IMR-90 (cell line): ENCODE data around the gene ADCY2. TPM values are rescaled to one million over a fixed set of nuclear protein-coding genes. Genes with fewer than 3 reads are reported as not detected.

Source experiments
- ATAC-seq: fragments of 200-7000 bp; cut with Tn5 transposase; 2 replicates; pipeline ENCODE4 v1.9.1; 2020; ENCODE audit warnings: low read depth, mild to moderate bottlenecking, moderate library complexity
- BruUV-seq: library from RNA; stranded (reverse); fragments of 400-500 nt; replicated peaks from 2 replicates; lab custom pipeline; 2021; lab: Mats Ljungman, UMichigan
- CTCF ChIA-PET: fragments of 300-600 bp; formaldehyde crosslinking; extraction: SDS; loops from one replicate; lab custom pipeline; 2021; ENCODE audit warnings: antibody characterized with exemption; lab: Yijun Ruan, JAX
- POLR2A ChIA-PET: fragments of 300-600 bp; sonication (Branson Sonifier 250); formaldehyde crosslinking; loops from one replicate; lab custom pipeline; 2022; ENCODE audit warnings: antibody characterized with exemption; ENCODE audit not compliant: unreplicated experiment; lab: Charles Lee
- DNase-seq: peaks from one replicate; pipeline ENCODE4 v3.0.0; 2013
- H2AFZ ChIP-seq: replicated peaks from 2 replicates; pipeline ENCODE3; 2013; ENCODE audit warnings: low read length, mild to moderate bottlenecking; ENCODE audit not compliant: poor library complexity
- H2AK5ac ChIP-seq: 2 replicates; pipeline ENCODE4 v1.6.1; 2013; ENCODE audit warnings: low read depth, low read length, inconsistent platforms
- H2AK9ac ChIP-seq: replicated peaks from 2 replicates; pipeline ENCODE3; 2013; ENCODE audit warnings: mild to moderate bottlenecking, low read depth, low read length, moderate library complexity; ENCODE audit not compliant: poor library complexity
- H2BK120ac ChIP-seq: 2 replicates; pipeline ENCODE4 v1.6.1; 2013; ENCODE audit warnings: low read depth, low read length, inconsistent platforms
- H2BK15ac ChIP-seq: 3 replicates; pipeline ENCODE4 v1.6.1; 2013; ENCODE audit warnings: low read depth, low read length, inconsistent platforms
- H2BK20ac ChIP-seq: 2 replicates; pipeline ENCODE4 v1.6.1; 2013; ENCODE audit warnings: low read depth, mild to moderate bottlenecking, inconsistent platforms, low read length, moderate library complexity
- H2BK5ac ChIP-seq: 2 replicates; pipeline ENCODE4 v1.6.1; 2013; ENCODE audit warnings: mild to moderate bottlenecking, low read depth, low read length, inconsistent platforms; ENCODE audit not compliant: poor library complexity, severe bottlenecking
- H3K14ac ChIP-seq: replicated peaks from 2 replicates; pipeline ENCODE4 v1.6.1; 2013; ENCODE audit warnings: low read depth, low read length, inconsistent platforms
- H3K18ac ChIP-seq: 2 replicates; pipeline ENCODE4 v1.6.1; 2013; ENCODE audit warnings: low read depth, low read length, control low read depth
- H3K23ac ChIP-seq: 2 replicates; pipeline ENCODE4 v1.6.1; 2013; ENCODE audit warnings: low read depth, low read length, inconsistent platforms
- H3K27ac ChIP-seq: 2 replicates; pipeline ENCODE4 v1.5.1; 2013; ENCODE audit warnings: mild to moderate bottlenecking, control low read depth, low read length; ENCODE audit not compliant: insufficient read depth
- H3K27me3 ChIP-seq: 2 replicates; pipeline ENCODE4 v1.6.1; 2013; ENCODE audit warnings: low read length; ENCODE audit not compliant: control insufficient read depth, insufficient read depth
- H3K36me3 ChIP-seq: 2 replicates; pipeline ENCODE4 v1.6.1; 2013; ENCODE audit warnings: low read length, mixed read lengths; ENCODE audit not compliant: control insufficient read depth, insufficient read depth
- H3K4ac ChIP-seq: 2 replicates; pipeline ENCODE4 v1.6.1; 2013; ENCODE audit warnings: low read depth, low read length, inconsistent platforms
- H3K4me1 ChIP-seq: 2 replicates; pipeline ENCODE4 v1.6.1; 2013; ENCODE audit warnings: low read length, mixed read lengths; ENCODE audit not compliant: control insufficient read depth, insufficient read depth
- H3K4me2 ChIP-seq: 2 replicates; pipeline ENCODE4 v1.6.1; 2013; ENCODE audit warnings: low read depth, mild to moderate bottlenecking, control low read depth, low read length, moderate library complexity
- H3K4me3 ChIP-seq: 2 replicates; pipeline ENCODE4 v1.5.1; 2013; ENCODE audit warnings: low read depth, mild to moderate bottlenecking, control low read depth, low read length, moderate library complexity; ENCODE audit not compliant: insufficient read depth
- H3K56ac ChIP-seq: 2 replicates; pipeline ENCODE4 v1.6.1; 2013; ENCODE audit warnings: low read length, inconsistent platforms; ENCODE audit not compliant: insufficient read depth; ENCODE audit errors: extremely low read depth
- H3K79me1 ChIP-seq, 2 experiments: 2 replicates each; pipeline ENCODE4 v1.6.1; 2013; ENCODE audit warnings: low read length in 2 of 2, inconsistent platforms in 1 of 2, low read depth in 1 of 2
- H3K9ac ChIP-seq: 2 replicates; pipeline ENCODE4 v1.6.1; 2013; ENCODE audit warnings: low read depth, low read length, control low read depth
- H3K9me1 ChIP-seq: 2 replicates; pipeline ENCODE4 v1.6.1; 2013; ENCODE audit warnings: low read length, inconsistent platforms; ENCODE audit not compliant: insufficient read depth
- H3K9me3 ChIP-seq: 2 replicates; pipeline ENCODE4 v1.6.1; 2013; ENCODE audit warnings: low read length; ENCODE audit not compliant: control insufficient read depth, insufficient read depth
- H4K20me1 ChIP-seq: 2 replicates; pipeline ENCODE4 v1.6.1; 2013; ENCODE audit warnings: low read length, inconsistent platforms; ENCODE audit not compliant: insufficient read depth
- H4K5ac ChIP-seq: 2 replicates; pipeline ENCODE4 v1.6.1; 2013; ENCODE audit warnings: mild to moderate bottlenecking, low read depth, low read length, control low read depth
- H4K8ac ChIP-seq, 2 experiments: 2 replicates each; pipeline ENCODE4 v1.6.1; 2013; ENCODE audit warnings: low read depth in 2 of 2, low read length in 2 of 2, control low read depth in 1 of 2, inconsistent platforms in 1 of 2
- H4K91ac ChIP-seq: 2 replicates; pipeline ENCODE4 v1.6.1; 2013; ENCODE audit warnings: low read depth, low read length, inconsistent platforms; ENCODE audit not compliant: insufficient read depth
- BHLHE40 ChIP-seq: fragments of 150-350 bp; IDR thresholded peaks from 2 replicates; pipeline ENCODE4 v1.6.1; 2016; ENCODE audit warnings: mild to moderate bottlenecking, low read depth, low read length
- CEBPB ChIP-seq: IDR thresholded peaks from 2 replicates; pipeline ENCODE4 v1.6.1; 2012; ENCODE audit warnings: low read depth, low read length, improper control_type of control experiment
- CHD1 ChIP-seq: IDR thresholded peaks from 2 replicates; pipeline ENCODE4 v1.6.1; 2012; ENCODE audit warnings: low read depth, low read length, improper control_type of control experiment
- FOS ChIP-seq: fragments of 150-350 bp; IDR thresholded peaks from 2 replicates; pipeline ENCODE4 v1.6.1; 2016; ENCODE audit warnings: low read depth, low read length
- MAFK ChIP-seq: IDR thresholded peaks from 2 replicates; pipeline ENCODE4 v1.6.1; 2012; ENCODE audit warnings: low read depth, low read length, improper control_type of control experiment
- NFE2L2 ChIP-seq: fragments of 150-350 bp; IDR thresholded peaks from 2 replicates; pipeline ENCODE4 v1.6.1; 2016; ENCODE audit warnings: low read depth, mild to moderate bottlenecking, low read length
- POLR2A ChIP-seq: IDR thresholded peaks from 2 replicates; pipeline ENCODE4 v1.6.1; 2012; ENCODE audit warnings: mild to moderate bottlenecking, low read depth, low read length
- RAD21 ChIP-seq: IDR thresholded peaks from 2 replicates; pipeline ENCODE4 v1.6.1; 2012; ENCODE audit warnings: low read length, improper control_type of control experiment
- RCOR1 ChIP-seq: IDR thresholded peaks from 2 replicates; pipeline ENCODE4 v1.6.1; 2012; ENCODE audit warnings: mild to moderate bottlenecking, low read length, improper control_type of control experiment; ENCODE audit not compliant: insufficient replicate concordance
- RFX5 ChIP-seq: IDR thresholded peaks from 2 replicates; pipeline ENCODE4 v1.8.0; 2012; ENCODE audit warnings: low read depth, mild to moderate bottlenecking, low read length, moderate library complexity
- SMC3 ChIP-seq: fragments of 150-350 bp; IDR thresholded peaks from 2 replicates; pipeline ENCODE4 v1.6.1; 2016; ENCODE audit warnings: low read depth, mild to moderate bottlenecking, antibody characterized with exemption, low read length, moderate library complexity
- WGBS, 2 experiments: methylation state at CpG; one replicate each; pipeline versions ENCODE4 v1.1.5 to v1.1.7; 2013; ENCODE audit warnings: missing lambda C conversion rate in 2 of 2; ENCODE audit not compliant: insufficient read length in 1 of 2; ENCODE audit errors: extremely low coverage in 2 of 2; 5-methylcytosine and 5-hydroxymethylcytosine counted together
- dilution Hi-C: fragments of 300-500 bp; cut with HindIII; formaldehyde crosslinking; loops from one replicate; pipeline ENCODE4 v1.14.3; 2018; ENCODE audit warnings: low sequenced_read_pairs; ENCODE audit not compliant: unreplicated experiment
- in situ Hi-C: fragments of 300-500 bp; cut with MboI; formaldehyde crosslinking; loops from 3 replicates; pipeline ENCODE4 v1.14.3; 2019; ENCODE audit warnings: low sequenced_read_pairs, inconsistent platforms, mixed read lengths
- intact Hi-C: fragments of 100-400 bp; cut with micrococcal nuclease; formaldehyde crosslinking; loops from 2 replicates; pipeline ENCODE4 v1.10.0; 2022
- polyA plus RNA-seq, 3 experiments: library from polyadenylated mRNA; depleted of rRNA; stranded (reverse); fragments of >200 nt; gene quantifications; 2 replicates each; pipeline ENCODE4 v1.2.3, GENCODE V29; 2012; ENCODE audit warnings: low replicate concordance in 1 of 3
- total RNA-seq: library from RNA; depleted of rRNA; stranded (reverse); fragments of >200 nt; gene quantifications from 2 replicates; pipeline ENCODE4 v1.2.3, GENCODE V29; 2012
- TF ChIP-seq, protein P1 (sequence below): conservative IDR thresholded peaks from 2 replicates; pipeline ENCODE4 v1.5.1; 2012; ENCODE audit warnings: mild to moderate bottlenecking, low read depth, low read length, improper control_type of control experiment
- TF ChIP-seq, protein P2 (sequence below): fragments of 150-350 bp; IDR thresholded peaks from 2 replicates; pipeline ENCODE4 v1.6.1; 2016; ENCODE audit warnings: low read depth, mild to moderate bottlenecking, low read length, moderate library complexity, borderline replicate concordance
- TF ChIP-seq, protein P3 (sequence below): fragments of 150-350 bp; IDR thresholded peaks from 2 replicates; pipeline ENCODE4 v1.6.1; 2017; ENCODE audit warnings: mild to moderate bottlenecking, antibody characterized with exemption, low read length, low read depth

Gene ADCY2
- total and polyA plus RNA-seq, 2 of the 4 experiments (the other 2 are of a cell fraction): not detected

DNA sequence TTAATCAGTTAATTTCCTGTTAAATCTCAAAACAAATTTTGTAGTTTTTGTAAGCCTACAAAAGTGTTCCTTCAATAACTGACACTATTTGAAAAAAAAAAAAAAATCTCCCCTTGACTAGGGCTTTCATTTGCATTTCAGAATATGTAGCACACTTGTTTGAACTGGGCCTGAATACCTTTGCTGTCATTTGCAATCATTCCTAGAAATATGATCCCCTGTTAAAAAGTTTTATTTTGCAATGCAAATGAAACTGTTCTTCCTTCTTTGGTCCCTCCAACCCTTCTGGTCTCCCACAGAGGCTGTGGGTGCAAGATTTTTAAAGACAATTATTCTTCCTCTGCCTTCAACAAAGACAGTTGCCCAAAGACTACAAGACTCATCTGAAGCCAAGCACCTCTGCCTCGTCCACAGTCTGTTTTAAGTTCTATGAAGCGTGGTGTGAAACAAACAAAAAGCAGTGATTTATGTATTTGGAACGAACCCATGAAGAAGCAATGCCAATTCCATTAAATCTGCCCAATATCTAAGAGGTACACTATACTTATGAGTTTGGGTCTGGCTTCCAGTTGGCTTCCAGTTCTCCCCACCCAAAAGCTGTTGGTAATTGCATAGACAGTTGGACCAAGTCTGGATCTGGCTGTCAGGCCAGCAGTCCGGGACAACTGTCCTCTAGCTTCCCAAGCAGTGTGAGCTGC lies 388.9 kb downstream of the ADCY2 start:
- no peaks in the 10 kb centered on the region for H3K9me1 ChIP-seq
- no peaks in the 10 kb centered on the region for H3K79me1 ChIP-seq
- H2BK15ac ChIP-seq: no peak overlapping the region
- H4K91ac ChIP-seq: no peak overlapping the region
- H3K4me3 ChIP-seq: no peak overlapping the region
- POLR2A ChIA-PET: no interaction called here
- CTCF ChIA-PET: no interaction called here
- H3K14ac ChIP-seq: no peak overlapping the region
- no peak overlapping the region for H3K27ac ChIP-seq
- no peaks in the 10 kb centered on the region for H3K9me3 ChIP-seq
- no peak overlapping the region for H4K5ac ChIP-seq
- H3K4me1 ChIP-seq: no peaks in the 10 kb centered on the region
- H3K9ac ChIP-seq: no peak overlapping the region
- H2AK5ac ChIP-seq: no peak overlapping the region
- H3K4ac ChIP-seq: no peak overlapping the region
- no peak overlapping the region for H2BK5ac ChIP-seq
- dilution Hi-C loops: no loop called here
- no peaks in the 10 kb centered on the region for H3K36me3 ChIP-seq
- H2BK20ac ChIP-seq: no peak overlapping the region
- no peaks in the 10 kb centered on the region for H3K27me3 ChIP-seq
- in situ Hi-C loops: no loop called here
- H3K18ac ChIP-seq: no peak overlapping the region
- intact Hi-C loops: no loop called here
- DNase-seq (no peak), ATAC-seq (no peak)
- H4K20me1 ChIP-seq: no peaks in the 10 kb centered on the region
- 0% methylated on average over 1 of the region's 4 CpGs; no CpG with 5 or more reads in 1 of the 2 experiments for WGBS, 2 experiments
- H3K23ac ChIP-seq: no peak overlapping the region
- no peak overlapping the region for H4K8ac ChIP-seq
- no peak overlapping the region for H2AK9ac ChIP-seq
- TF ChIP-seq, protein P1, sequence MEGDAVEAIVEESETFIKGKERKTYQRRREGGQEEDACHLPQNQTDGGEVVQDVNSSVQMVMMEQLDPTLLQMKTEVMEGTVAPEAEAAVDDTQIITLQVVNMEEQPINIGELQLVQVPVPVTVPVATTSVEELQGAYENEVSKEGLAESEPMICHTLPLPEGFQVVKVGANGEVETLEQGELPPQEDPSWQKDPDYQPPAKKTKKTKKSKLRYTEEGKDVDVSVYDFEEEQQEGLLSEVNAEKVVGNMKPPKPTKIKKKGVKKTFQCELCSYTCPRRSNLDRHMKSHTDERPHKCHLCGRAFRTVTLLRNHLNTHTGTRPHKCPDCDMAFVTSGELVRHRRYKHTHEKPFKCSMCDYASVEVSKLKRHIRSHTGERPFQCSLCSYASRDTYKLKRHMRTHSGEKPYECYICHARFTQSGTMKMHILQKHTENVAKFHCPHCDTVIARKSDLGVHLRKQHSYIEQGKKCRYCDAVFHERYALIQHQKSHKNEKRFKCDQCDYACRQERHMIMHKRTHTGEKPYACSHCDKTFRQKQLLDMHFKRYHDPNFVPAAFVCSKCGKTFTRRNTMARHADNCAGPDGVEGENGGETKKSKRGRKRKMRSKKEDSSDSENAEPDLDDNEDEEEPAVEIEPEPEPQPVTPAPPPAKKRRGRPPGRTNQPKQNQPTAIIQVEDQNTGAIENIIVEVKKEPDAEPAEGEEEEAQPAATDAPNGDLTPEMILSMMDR: no peak
- TF ChIP-seq MAFK (no peak), RFX5 (no peak), POLR2A (no peak), RCOR1 (no peak), SMC3 (no peak), CEBPB (no peak), FOS (no peak), RAD21 (no peak), NFE2L2 (no peak), BHLHE40 (no peak), CHD1 (no peak)
- TF ChIP-seq, protein P2, sequence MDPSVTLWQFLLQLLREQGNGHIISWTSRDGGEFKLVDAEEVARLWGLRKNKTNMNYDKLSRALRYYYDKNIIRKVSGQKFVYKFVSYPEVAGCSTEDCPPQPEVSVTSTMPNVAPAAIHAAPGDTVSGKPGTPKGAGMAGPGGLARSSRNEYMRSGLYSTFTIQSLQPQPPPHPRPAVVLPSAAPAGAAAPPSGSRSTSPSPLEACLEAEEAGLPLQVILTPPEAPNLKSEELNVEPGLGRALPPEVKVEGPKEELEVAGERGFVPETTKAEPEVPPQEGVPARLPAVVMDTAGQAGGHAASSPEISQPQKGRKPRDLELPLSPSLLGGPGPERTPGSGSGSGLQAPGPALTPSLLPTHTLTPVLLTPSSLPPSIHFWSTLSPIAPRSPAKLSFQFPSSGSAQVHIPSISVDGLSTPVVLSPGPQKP: no peak
- TF ChIP-seq, protein P3, sequence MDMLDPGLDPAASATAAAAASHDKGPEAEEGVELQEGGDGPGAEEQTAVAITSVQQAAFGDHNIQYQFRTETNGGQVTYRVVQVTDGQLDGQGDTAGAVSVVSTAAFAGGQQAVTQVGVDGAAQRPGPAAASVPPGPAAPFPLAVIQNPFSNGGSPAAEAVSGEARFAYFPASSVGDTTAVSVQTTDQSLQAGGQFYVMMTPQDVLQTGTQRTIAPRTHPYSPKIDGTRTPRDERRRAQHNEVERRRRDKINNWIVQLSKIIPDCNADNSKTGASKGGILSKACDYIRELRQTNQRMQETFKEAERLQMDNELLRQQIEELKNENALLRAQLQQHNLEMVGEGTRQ: no peak
- H3K56ac ChIP-seq: no peak overlapping the region
- H2BK120ac ChIP-seq: no peak overlapping the region
- no TSS peak for BruUV-seq
- no peak overlapping the region for H3K4me2 ChIP-seq
- H2AFZ ChIP-seq: no peak overlapping the region
